Heart left ventricle (tissue), 13 donors: ENCODE results near the gene AIP.

Experiments used
- CTCF ChIP-seq, 12 donors: fragments of 200-600 bp; sonication (generic) in 4 of 12; IDR thresholded peaks; one replicate each; pipeline versions ENCODE4 v1.5.0 to v1.8.0; 2018 to 2022; ENCODE audit warnings: antibody characterized with exemption in 12 of 12, mild to moderate bottlenecking in 5 of 12
- POLR2A ChIP-seq, 2 donors: fragments of 450-650 bp; IDR thresholded peaks; one replicate each; pipeline ENCODE4 v1.6.1; 2017; ENCODE audit warnings: antibody characterized with exemption in 2 of 2, mild to moderate bottlenecking in 2 of 2, moderate library complexity in 2 of 2
- donor health status: ischemic (EF 13 %, LVEDD 7.1; RV severe dilation, severe dysfunction).
- donor health status: DM: no; HTN: yes; CAD: no.
- donor health status: DM: no; HTN: no; CAD: no.
- donor health status: ischemic (EF 25% LVEDD 6.9; RV normal size, moderate dysfunction).
- donor health status: ischemic (EF 25% LVEDD 5.7; RV mildly dilated, moderate dysfunction).
- donor health status: ischemic (EF 35%, LVEDD 5.7; RV mildly dilated, moderate dysfunction).
- donor health status: nonischemic (EF 11% LVEDD 7.7; RV severe dilation, severe dysfunction).
- donor health status: DM: yes; HTN: yes; CAD: no.
- donor health status: PGD.
- donor health status: ischemic (EF 29% LVEDD 5.4; RV normal size, mild dysfunction).
- donor health status: nonischemic (EF 23%, LVEDD 6.1; RV moderate dilation, normal function).

GRCh38 chr11:67496113-67496512, 13.3 kb downstream of the AIP start:
- TF ChIP-seq POLR2A (IDR thresholded peaks at IDR 0.05) = no peak
- no peak for TF ChIP-seq CTCF (IDR thresholded peaks at IDR 0.05)
